Measurements from ENCODE around the gene POU2F1.

Gene POU2F1

DNA sequence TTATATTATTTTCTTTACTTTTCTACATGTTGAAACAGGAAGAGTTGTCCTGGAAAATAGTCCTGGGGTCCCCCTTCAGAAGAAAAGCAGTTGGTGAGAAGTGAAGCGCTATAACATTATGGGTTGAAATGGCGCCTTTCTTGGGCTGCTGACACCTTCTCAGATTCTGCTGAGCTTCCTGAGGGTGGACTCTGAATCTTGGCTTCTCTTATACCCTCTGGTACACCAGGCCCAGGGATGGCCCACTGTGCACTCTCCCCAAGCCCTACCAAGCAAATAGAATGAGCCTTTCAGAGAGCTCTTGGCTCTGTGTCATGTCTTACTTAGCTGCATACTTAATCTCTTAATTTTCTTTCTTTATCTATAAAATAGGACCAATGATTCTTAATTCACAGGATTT, 255.4 kb downstream of the POU2F1 start:
- no peak for DNase-seq
